Erythroblast (primary cell): ENCODE results near the gene APOC1.

Source experiments
- GATA1 ChIP-seq: IDR thresholded peaks from 2 replicates; pipeline ENCODE4 v1.6.1; 2011; ENCODE audit warnings: low read depth, mild to moderate bottlenecking, control low read depth, low read length, moderate library complexity
- POLR2A ChIP-seq: IDR thresholded peaks from 2 replicates; pipeline ENCODE4 v1.6.1; 2011; ENCODE audit warnings: mild to moderate bottlenecking, low read length

- TF ChIP-seq POLR2A, result no peak
- no peak for TF ChIP-seq GATA1
These were observed 36.1 kb upstream of the APOC1 start for GRCh38 chr19:44878120-44878865.
